A673 (cell line): ENCODE measurements around the gene CEMIP2. TPM values are rescaled to one million over a fixed set of nuclear protein-coding genes. Genes with fewer than 3 reads are reported as not detected.

Experiments used
- BruUV-seq: library from RNA; stranded (reverse); fragments of 400-500 nt; replicated peaks from 2 replicates; lab custom pipeline; 2021; lab: Mats Ljungman, UMichigan
- CTCF ChIA-PET: fragments of 300-600 bp; sonication (Branson Sonifier 250); formaldehyde crosslinking; loops from one replicate; lab custom pipeline; 2022; ENCODE audit warnings: antibody characterized with exemption; lab: Charles Lee
- POLR2A ChIA-PET: fragments of 300-600 bp; sonication (Branson Sonifier 250); formaldehyde crosslinking; loops from one replicate; lab custom pipeline; 2022; ENCODE audit warnings: antibody characterized with exemption; ENCODE audit not compliant: low non-redundant PET; lab: Charles Lee
- DNase-seq: peaks from one replicate; pipeline ENCODE4 v3.0.0-alpha.2; 2015; ENCODE audit warnings: low spot score
- H3K27ac ChIP-seq: fragments of 200-600 bp; sonication (generic); 2 replicates; pipeline ENCODE4 v1.5.1; 2016; ENCODE audit warnings: mixed run types, low read depth, mild to moderate bottlenecking, mixed read lengths, antibody characterized with exemption, low read length; ENCODE audit not compliant: poor library complexity, severe bottlenecking
- H3K27me3 ChIP-seq: fragments of 200-600 bp; sonication (generic); replicated peaks from 2 replicates; pipeline ENCODE4 v1.6.1; 2017; ENCODE audit warnings: mixed run types, low read depth, mild to moderate bottlenecking, mixed read lengths, antibody characterized with exemption, low read length; ENCODE audit not compliant: insufficient read depth, poor library complexity
- H3K36me3 ChIP-seq: fragments of 200-600 bp; sonication (generic); 2 replicates; pipeline ENCODE4 v1.6.1; 2016; ENCODE audit warnings: mixed run types, mild to moderate bottlenecking, mixed read lengths, antibody characterized with exemption, low read length; ENCODE audit not compliant: insufficient read depth, poor library complexity, severe bottlenecking
- H3K4me1 ChIP-seq: fragments of 200-600 bp; sonication (generic); 2 replicates; pipeline ENCODE4 v1.6.1; 2017; ENCODE audit warnings: mixed run types, mild to moderate bottlenecking, mixed read lengths, antibody characterized with exemption, low read length; ENCODE audit not compliant: insufficient read depth, poor library complexity, severe bottlenecking
- H3K4me3 ChIP-seq: fragments of 200-600 bp; sonication (generic); 2 replicates; pipeline ENCODE4 v1.5.1; 2016; ENCODE audit warnings: low read depth, mixed run types, mild to moderate bottlenecking, mixed read lengths, low read length; ENCODE audit not compliant: poor library complexity, severe bottlenecking
- H3K9me3 ChIP-seq: fragments of 200-600 bp; sonication (generic); 2 replicates; pipeline ENCODE4 v1.6.1; 2016; ENCODE audit warnings: mixed run types, low read depth, mild to moderate bottlenecking, mixed read lengths, antibody characterized with exemption, low read length; ENCODE audit not compliant: poor library complexity, severe bottlenecking
- CTCF ChIP-seq: fragments of 300-800, 200-600 bp; sonication (generic); conservative IDR thresholded peaks from 2 replicates; pipeline ENCODE4 v1.5.1; 2017; ENCODE audit warnings: low read depth, mild to moderate bottlenecking, antibody characterized with exemption, low read length, moderate library complexity, mixed read lengths
- EZH2 ChIP-seq: fragments of 200-600 bp; sonication (generic); IDR thresholded peaks from 2 replicates; pipeline ENCODE4 v1.6.1; 2017; ENCODE audit warnings: borderline replicate concordance, low read depth, mild to moderate bottlenecking, mixed read lengths, antibody characterized with exemption, low read length; ENCODE audit not compliant: poor library complexity, severe bottlenecking
- intact Hi-C: fragments of 100-400 bp; cut with micrococcal nuclease; formaldehyde crosslinking; loops from one replicate; pipeline ENCODE4 v1.10.0; 2022; ENCODE audit not compliant: unreplicated experiment
- total RNA-seq: library from RNA; stranded (reverse); gene quantifications from 2 replicates; pipeline ENCODE4 v1.2.3, GENCODE V29; 2021

The CEMIP2 gene
- total RNA-seq, 1 experiment from 2014 or later = 32.9 TPM

GRCh38 chr9:71752352-71752751 lies 16.0 kb downstream of the CEMIP2 start:
- ChIA-PET POLR2A (no interaction called here), CTCF (no interaction called here)
- Histone ChIP-seq H3K27ac (peak overlapping the region; percentile 17), H3K4me3 (no peak overlapping the region), H3K36me3 (no peaks in the 10 kb centered on the region), H3K27me3 (no peaks in the 10 kb centered on the region), H3K9me3 (no peaks in the 10 kb centered on the region), H3K4me1 (peaks cover 36% of the 10 kb centered on the region)
- intact Hi-C loops = no loop called here
- TF ChIP-seq CTCF (no peak), EZH2 (no peak)
- no TSS peak for BruUV-seq
- DNase-seq = no peak

GRCh38 chr9:71748280-71748743 lies 20.0 kb downstream of the CEMIP2 start:
- no peak overlapping the region for H3K4me3 ChIP-seq

GRCh38 chr9:71747576-71747975 lies 20.7 kb downstream of the CEMIP2 start:
- Histone ChIP-seq H3K36me3 (no peaks in the 10 kb centered on the region), H3K4me1 (peaks cover 16% of the 10 kb centered on the region), H3K4me3 (no peak overlapping the region), H3K27ac (no peak overlapping the region), H3K9me3 (no peaks in the 10 kb centered on the region), H3K27me3 (no peaks in the 10 kb centered on the region)
- BruUV-seq = no TSS peak
- intact Hi-C loops = no loop called here
- DNase-seq = no peak
- CTCF ChIA-PET = interaction anchor here (0.5 kb wide), 1 partner anchor 12 kb away, joined by 3 read pairs; no protein-coding TSS in a partner anchor
- POLR2A ChIA-PET = no interaction called here
- TF ChIP-seq CTCF = no peak
- TF ChIP-seq EZH2 = no peak

More at GRCh38 chr9:71748280-71748743, 20.0 kb downstream of the CEMIP2 start:
- POLR2A ChIA-PET = no interaction called here
- Histone ChIP-seq H3K27me3 (no peaks in the 10 kb centered on the region), H3K9me3 (no peaks in the 10 kb centered on the region), H3K27ac (no peak overlapping the region), H3K4me1 (peaks cover 16% of the 10 kb centered on the region), H3K36me3 (no peaks in the 10 kb centered on the region)
- no peak for DNase-seq
- TF ChIP-seq CTCF (no peak), EZH2 (no peak)
- intact Hi-C loops = no loop called here
- BruUV-seq = no TSS peak
- CTCF ChIA-PET = interaction anchor here (0.5 kb wide), 1 partner anchor 12 kb away, joined by 3 read pairs; no protein-coding TSS in a partner anchor
